Central memory CD4-positive, alpha-beta T cell (primary cell): ENCODE data around the gene TM7SF2.
"Not testable (repeated sequence)": the region's sequence is repeated elsewhere in the genome, so short reads cannot be mapped to it uniquely, and the experiment has no call there.

ENCODE experiments used
- DNase-seq: peaks from one replicate; pipeline ENCODE4 v3.0.0; 2022

The TM7SF2 gene

DNA sequence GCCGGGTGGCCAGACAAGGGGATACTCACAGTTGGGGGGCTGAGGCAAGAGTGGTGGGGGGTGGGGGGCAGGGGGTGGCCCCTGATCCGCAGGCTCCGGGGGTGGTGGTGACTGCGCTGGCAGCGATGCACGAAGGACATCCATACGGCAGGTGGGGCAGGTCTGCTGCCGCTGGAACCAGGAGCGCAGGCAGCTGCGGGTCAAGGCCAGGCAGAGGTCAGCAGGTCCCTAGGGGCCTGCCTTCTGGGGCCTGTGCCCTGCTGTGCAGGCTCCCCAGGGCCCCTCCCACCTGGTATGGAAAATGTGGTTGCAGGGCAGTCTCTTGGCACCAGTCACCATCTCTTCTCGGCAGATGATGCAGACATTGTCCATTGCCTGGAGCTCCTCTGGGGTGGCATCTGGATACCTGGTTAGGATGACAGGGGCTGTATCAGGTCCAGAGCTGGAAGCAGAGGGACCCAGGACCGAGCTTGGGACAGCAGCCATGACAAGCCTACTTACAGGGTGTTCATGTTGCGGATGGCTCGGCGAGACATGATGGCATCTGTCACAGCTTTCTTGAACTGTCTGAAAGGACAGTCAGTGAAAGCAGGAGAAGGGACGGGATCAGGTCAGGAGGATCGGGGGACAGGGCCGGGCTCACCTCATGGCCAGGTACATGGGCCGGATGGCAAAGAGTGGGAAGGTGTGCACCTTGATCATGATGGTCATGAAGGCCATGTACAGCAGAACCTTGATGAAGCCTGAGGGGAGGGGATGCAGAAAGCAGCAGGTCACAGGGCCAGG, 19.2 kb downstream of the TM7SF2 start:
- DNase-seq: no peak

DNA sequence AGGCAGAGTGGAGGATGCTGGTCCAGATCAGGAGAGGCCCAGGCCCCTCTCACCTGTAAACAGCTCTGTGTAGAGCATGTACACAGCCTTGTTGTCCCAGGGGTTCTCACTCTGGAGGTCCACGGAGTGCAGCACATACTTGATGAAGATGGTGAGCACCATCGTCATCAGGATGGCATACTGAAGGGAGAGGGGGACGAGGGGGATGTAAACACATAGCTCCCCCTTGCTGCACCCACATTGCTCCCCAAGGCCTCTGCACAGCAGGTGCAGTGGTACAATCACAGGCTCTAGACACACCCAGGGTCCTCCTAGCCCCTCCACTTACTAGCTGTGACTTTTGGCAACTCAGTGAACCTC, 19.7 kb downstream of the TM7SF2 start:
- no peak for DNase-seq

DNA sequence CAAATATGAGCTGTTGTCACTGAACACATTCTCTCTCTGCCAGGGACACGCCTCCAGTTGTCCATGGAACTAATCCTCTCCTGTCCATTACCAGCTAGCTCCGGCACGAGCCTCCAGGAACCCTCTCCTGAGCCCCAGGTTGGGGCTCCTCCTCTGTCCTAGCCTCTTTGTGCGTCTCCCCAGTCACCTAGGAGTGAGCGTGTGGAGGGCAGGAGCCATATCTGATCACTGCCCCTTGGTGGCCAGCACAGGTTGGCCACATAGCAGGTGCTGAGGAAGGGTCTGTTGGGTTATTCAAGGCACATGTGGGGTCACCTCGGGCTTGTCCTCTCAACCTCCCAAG, 20.2 kb downstream of the TM7SF2 start:
- no peak for DNase-seq

DNA sequence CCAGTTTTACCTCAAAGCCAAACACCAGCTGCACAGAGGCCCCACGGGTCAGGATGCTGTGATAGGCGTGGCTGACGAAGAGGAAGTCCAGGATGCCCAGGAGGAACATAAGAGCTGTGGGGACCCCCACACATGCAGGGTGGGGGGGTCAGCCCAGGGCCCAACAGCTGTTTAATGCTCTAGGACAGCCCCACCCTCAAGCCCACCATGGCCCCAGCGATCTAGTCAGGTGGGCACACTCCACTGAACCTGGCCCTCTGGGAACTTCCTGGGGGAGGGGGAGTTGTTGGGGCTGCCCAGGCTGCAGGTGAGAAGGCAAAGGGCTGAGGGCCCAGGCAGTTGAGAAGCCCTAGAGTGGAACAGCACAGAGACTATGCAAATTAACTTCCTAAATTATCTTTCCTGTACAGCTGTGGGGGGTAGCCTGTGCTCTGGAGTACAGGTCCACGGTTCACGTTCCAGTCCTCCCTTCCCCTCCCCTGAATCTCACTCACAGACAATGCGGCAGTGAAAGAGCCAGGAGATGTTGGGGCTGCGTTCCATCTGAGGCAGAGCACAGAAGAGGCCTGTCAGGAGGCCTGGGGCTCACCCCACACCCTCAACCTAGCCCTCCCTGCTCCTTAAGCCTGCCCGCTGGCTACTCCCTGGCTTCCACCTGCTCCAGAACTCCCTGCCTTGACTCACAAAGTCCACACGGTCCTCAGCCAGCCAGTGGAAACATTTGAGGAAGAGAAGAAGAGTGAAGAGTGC, 20.7 kb downstream of the TM7SF2 start:
- no peak for DNase-seq

DNA sequence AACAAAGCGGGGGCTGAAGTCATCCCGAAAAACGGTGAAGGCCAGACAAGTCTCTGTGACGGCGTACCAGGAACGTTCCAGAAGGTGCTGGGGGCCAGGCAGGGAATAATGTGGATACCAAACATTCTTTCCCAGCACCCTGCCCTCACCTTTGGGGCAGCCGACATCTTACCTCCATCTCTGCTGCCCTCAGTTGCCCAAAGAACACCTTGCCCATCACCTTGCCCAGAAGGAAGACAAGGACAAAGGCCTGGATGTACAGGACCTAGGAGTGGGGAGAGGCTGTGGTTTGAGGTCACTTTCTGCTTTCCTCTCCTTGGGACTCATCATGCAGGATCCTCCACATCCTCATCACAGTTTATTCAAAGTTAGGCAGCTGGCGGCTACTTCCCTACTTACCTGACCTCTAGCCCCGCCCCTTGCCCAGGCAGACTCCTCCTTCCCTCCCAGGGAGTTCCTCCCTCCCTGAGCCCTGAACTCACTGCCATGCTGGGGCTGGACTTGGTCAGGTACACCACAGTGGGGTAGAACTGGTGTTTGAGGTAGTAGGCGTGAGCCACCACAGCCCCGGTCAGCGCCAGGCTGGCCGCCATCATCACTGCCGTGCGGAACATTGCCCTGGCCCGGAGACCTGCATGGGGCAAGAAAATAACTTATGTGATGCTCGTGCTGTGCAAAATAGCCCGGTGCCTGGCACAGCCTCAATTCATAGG, 21.5 kb downstream of the TM7SF2 start:
- no peak for DNase-seq

DNA sequence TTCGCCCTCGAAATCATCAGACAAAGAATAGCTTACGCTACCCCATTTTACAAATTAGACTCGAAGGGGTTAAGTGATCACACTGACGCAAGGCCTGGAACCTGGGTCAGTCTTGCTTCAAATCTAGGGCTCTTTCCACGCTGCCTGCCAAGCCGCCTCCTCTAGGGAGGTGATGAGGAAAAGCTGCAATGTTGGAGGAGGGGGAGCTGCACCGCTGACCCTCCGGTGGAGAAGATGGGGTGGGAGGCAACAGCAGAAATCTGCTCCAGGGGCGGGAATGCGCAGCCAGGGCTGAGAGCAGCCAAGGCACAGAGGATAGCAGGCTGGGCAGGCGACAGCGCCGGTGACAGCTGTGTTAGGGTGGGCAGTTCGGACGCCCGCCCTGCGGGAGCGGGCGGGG, 22.1 kb downstream of the TM7SF2 start:
- no peak for DNase-seq

DNA sequence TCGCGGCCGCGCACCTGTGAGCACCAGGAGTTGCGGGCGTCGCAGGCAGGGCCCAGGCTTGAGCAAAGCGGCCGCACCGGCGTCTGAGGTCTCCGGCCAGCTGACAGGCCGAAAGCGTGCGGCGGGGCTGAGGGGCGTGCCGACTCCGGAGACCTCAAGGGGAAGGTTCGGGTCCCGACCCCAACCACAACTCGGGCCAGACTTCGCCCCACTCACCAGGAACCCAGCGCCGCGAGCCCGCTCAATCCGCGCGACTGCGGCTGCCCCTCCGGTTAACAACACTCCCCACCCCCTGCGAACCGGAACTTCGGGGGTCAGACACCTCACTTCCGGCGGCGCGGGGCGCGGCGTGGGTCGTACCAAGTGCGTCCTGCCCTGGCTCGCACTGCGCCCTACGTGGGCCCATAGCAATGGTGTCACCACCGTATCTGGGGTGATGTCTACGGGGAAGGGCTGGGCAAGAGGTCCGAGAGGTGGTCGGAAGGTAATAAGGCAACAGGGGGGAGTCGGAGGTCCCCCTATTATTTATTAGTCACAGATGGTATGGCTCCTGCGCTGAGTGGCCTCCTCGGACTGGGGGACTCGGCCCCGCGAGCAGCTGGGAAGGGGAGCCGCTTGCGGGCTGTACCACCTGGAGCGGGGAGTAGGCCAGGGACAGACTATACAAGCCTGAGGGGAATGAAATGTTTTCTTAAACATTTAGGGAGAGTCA, 22.7 kb downstream of the TM7SF2 start, which contains the start of gene SYVN1:
TSS of gene SYVN1 (minus strand) at position 280 of the 712 bp plus-strand sequence. CDS start 918 bp downstream, outside the sequence.
- DNase-seq: peak; percentile 92

DNA sequence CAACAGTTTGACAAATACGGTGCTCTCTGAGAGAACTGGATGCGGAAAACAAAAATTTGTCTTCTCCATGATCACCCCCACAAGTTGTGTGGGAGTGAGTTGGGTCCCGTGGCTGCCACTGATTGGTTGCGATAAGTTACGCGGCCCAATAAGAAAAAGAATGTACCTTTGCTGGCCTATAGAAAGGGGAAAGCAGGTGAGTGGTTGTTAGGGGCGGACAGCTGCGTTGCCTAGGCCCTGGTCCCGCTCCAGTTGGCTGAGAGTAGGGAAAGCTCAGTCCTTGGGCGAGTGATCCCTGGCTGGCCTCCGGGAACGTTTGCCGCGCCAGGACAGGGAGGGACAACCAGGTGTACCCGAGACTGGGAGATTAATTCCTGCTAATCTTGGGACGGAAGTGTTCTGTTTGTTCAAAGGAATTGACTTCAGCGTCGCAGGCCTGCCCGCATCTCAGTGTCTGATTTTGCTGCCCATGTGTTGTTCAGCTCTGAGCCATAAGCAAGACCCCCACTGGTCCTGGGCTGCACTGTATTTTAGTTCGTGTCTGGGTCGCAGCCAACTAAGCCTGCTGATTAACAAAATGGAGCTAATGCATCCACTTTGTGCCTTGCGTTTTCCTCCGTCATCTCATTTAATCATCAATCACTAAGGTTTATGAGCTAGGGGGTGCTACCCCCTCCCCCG, 23.4 kb downstream of the TM7SF2 start:
- peak; percentile 92 for DNase-seq

DNA sequence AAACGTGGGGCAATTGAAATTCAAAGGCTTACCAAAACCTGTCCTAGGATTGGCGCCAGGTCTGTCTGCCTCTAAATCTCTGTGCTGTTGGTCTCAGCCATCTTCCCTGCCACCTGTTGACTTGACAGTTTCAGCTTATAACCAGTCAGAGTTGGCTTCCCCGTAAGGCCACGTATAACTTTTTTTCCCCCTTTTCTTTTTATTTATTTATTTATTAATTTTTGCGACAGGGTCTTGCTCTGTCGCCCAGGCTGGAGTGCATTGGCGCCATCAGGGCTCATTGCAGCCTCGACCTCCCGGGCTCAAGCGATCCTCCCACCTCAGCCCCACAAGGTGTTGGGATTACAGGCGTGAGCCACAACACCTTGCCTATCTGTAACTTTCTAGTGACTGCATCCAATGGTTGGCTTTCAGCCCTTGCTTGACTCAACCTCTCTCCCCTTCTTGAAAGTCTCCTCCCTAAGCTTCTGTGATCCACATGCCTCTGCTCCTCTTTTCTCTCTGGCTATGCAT, 24.0 kb downstream of the TM7SF2 start:
- DNase-seq: no peak

DNA sequence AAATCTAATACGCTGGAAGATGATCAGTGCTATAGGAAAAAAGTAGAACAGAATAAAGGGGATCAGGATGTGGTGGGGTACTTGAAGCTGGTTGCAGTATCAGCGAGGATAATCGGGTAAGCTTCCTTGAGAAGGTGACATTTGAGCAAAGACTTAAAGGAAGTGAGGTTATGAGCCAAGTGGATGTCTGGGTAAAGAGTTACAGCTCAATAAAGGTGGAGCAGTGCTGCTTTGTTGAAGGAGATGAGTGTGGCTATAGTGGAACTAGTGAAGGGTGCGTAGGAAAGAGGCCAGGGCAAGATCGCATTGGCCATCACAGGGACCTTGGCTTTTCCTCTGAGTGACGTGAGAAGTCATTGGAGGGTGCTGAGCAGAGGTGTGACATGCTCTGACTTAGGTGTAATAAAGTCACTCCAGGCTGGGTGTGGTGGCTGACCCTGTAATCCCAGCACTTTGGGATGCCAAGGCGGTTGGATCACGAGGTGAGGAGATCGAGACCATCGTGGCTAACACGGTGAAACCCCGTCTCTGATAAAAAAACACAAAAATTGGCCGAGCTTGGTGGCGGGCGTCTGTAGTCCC, 24.9 kb downstream of the TM7SF2 start:
- DNase-seq: no peak

DNA sequence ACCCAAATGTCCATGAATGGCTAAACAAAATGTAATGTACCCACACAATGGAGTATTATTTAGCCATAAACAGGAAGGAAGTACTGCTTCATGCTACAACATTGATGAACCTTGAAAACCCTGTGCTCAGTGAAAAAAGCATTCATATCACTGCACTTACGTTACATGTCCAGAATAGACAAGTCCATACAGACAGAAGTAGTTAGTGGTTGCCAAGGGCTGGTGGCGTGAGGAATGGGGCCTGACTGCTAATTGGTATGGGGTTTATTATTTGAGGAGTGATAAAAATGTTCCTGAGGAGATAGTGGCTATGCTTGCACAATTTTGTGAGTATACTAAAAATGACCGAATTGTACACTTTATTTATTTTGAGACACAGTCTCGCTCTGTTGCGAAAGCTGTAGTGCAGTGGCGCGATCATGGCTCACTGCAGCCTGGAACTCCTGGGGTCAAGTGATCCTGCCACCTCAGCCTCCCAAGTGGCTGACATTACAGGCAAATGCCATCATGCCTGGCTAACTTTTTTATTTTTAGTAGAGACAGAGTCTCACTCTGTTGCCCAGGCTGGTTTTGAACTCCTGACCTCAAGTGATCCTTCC, 30.3 kb downstream of the TM7SF2 start:
- no peak for DNase-seq

DNA sequence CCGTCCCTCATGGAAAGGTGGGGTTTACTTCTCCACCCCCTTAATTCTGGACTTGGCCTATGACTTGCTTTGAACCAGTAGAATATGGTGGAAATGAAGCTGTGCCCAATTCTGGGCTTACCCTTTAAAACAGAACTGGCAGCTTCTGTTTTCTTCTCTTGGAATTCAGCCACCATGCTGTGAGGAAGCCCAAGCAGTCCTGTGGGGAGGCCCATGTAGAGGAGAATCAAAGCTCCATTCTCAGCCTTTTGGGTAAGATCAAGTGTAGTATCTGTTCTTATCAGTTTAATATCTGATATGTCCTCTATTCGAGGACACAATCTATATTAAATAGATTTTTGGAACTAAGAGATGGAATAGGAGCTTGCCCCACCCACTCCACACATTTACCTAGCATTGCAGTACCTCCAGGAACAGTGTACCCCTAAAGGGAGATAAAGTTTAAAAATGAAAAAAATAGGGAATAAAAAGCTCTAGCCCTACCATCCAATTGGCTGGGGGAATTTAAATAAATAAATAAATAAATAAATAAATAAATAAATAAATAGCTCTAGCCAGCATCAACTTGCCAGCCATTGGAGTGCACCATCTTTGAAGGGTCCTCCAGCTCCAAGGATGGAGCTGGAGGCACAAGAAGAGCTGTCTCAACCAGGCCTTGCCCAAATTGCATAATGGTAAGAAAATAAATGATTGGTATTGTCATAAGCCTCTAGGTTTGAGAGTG, 35.8 kb downstream of the TM7SF2 start:
- DNase-seq: no peak

DNA sequence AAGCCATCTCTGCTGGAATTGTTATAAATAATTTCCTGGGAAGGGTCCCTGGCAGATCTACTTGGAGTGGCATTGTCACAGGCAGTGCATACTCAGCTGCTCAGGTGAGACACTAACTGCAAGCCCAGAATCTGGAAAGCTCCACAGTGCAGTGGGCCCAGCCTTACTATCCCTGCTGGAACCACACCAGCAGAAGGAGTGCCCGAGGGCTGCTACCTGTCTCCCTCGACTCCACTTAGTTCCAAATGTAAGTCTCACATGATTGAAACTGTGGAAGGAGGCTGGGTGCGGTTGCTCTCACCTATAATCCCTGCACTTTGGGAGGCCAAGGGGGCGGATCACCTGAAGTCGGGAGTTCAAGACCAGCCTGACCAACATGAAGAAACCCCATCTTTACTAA, 37.0 kb downstream of the TM7SF2 start:
- no peak for DNase-seq

DNA sequence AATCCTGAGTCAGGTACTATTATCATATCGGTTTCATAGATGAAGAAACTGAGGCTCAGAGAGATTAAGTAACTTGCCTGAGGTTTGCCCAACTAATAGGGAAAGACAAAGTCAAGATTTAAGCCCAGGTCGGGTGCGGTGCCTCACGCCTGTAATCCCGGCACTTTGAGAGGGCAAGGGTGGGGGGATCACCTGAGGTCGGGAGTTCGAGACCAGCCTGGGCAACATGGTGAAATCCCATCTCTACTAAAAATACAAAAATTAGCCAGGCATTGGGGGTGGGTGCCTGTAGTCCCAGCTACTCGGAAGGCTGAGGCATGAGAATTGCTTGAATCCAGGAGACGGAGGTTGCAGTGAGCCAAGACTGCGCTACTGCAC, 38.4 kb downstream of the TM7SF2 start:
- not testable (repeated sequence) for DNase-seq

DNA sequence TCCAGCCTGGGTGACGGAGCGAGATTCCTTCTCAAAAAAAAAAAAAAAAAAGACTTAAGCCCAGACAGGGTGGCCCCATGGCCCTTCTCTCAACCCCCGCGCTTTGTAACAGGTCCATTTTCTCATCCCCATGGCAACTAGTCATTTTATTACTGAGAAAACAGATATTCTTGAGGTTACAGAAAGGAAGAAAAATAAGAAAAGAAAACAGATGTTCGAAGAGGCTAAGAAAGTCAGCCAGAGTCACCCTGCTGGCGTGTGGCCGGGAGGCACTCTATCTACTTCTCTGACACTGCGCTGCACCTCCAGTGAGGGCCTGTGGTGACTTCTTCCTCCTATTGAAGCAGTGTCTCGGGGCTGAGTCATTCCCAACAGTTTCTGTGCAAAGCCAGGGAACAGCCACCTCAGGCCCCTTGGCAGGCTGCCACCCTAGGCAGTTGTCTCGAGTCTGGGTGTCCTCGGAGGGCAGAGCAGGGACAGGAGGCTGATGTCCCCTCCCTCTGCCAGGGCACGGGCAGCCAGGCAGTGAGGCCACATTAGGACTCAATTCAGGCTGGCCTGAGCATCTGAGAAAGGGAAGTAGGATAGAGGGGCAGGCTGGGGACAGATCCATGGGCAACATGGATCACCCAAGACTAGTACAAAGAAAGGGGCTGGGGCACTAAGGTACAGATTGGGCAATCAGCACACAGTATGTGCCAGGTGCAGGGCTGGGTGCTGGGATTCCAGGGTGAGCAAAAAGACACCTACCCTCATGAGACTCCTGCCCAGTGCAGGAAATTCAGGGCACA, 39.0 kb downstream of the TM7SF2 start:
- no peak for DNase-seq

DNA sequence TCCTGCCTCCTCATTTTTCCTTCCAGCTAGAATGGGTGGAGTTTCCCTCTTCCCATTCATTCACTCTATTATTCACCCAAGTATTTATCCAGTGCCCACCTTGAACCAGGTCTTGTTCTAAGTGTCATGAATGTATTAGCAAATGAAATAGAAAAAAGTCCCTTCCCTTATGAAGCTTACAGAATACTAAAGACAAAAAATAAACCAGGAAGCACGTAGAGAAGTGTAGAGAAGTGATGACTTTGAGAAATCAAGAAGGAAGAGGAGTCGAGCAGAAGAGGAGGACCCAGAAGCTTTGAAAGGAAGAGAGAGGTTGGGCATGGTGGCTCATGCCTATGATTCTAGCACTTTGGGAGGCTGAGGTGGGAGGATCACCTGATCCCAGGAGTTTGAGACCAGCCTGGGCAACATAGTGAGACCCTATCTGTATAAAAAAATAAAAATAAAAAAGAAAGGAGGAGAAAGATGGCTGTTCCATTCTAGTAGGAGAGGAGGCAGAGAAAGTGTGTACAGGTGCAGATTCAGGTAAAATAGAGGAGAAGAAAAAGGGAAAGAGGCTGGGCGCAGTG, 39.7 kb downstream of the TM7SF2 start:
- DNase-seq: no peak

DNA sequence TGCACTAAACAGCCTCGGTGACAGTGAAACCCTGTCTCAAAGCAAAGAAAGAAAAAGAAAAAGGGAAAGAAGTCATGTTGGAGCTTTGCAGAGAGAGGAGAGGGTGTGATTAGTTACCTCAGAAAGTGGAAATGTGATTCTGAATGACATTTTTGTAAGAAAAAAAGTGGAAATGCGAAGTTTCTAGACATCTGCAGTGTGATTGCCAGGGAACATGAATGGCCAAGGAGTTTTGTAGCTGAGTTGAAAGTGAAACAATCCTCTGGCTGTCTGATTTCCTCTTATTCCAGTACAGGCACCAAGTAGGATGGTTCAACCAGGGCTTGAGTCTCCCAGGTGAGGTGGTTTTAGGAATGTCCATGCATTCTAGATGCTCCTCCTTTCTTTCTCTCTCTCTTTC, 40.5 kb downstream of the TM7SF2 start:
- DNase-seq: no peak

DNA sequence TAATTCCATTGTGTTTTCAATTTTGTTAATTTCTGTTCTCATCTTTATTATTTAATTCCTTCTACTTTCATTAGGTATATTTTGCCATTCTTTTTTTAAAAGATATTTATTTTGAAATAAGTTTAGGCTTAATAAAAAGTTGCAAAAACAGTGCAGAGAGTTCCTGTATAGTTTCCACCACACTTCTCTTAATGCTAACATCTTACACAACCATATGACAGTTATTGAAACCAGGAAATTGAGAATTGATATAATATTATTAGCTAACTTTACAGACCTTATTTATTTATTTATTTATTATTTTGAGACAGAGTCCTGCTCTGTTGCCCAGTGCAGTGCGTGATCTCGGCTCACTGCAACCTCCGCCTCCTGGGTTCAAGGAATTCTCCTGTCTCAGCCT, 44.6 kb downstream of the TM7SF2 start:
- DNase-seq: no peak

DNA sequence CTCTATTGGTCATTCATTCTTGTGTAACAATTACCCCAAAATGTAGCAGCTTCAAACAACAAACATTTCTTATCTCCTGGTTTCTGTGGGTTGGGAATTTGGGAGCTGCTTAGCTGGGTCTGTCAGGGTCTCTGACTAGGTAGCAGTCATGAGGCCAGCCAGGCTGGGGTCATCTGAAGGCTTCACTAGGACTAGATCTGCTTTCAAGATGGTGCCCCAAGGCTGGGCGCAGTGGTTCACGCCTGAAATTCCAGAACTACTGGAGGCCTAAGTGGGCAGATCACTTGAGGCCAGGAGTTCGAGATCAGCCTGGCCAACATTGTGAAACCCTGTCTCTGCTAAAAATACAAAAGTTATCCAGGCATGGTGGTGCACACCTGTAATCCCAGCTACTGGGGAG, 45.3 kb downstream of the TM7SF2 start:
- no peak for DNase-seq

DNA sequence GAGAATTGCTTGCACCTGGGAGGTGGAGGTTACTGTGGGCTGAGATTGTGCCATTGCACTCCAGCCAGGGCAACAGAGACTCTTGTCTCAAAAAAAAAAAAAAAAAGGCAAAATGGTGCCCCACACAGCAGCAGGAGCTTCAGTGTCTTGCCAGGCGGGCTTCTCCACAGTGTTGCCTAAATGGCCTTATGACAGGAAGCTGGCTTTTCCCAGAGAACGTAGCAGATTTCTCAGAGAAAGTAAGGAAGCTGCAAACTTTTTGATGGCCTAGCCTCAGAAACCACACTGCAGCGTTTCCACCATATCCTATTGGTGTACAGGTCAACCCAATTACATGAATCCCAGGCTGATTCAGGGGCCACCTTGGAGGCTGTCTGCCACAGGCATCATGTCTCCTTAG, 45.7 kb downstream of the TM7SF2 start:
- no peak for DNase-seq
